H1 (cell line): Measurements from ENCODE around the gene LRRC3C. TPM values are rescaled to one million over a fixed set of nuclear protein-coding genes. Genes with fewer than 3 reads are reported as not detected.

ENCODE experiments used
- PHF8 ChIP-seq: fragments of 200-600 bp; sonication (generic); conservative IDR thresholded peaks from 2 replicates; pipeline ENCODE4 v1.7.1; 2012; ENCODE audit warnings: low read depth, mild to moderate bottlenecking, inconsistent platforms, low read length, moderate library complexity
- SIN3A ChIP-seq, 2 experiments: IDR thresholded peaks in 1 of 2; conservative IDR thresholded peaks in 1 of 2; 2 replicates each; pipeline ENCODE4 v1.6.1; 2011 to 2012; ENCODE audit warnings: low read length in 2 of 2, improper control_type of control experiment in 1 of 2, low read depth in 1 of 2, mild to moderate bottlenecking in 1 of 2
- SP2 ChIP-seq: IDR thresholded peaks from 2 replicates; pipeline ENCODE4 v1.6.1; 2012; ENCODE audit warnings: mild to moderate bottlenecking, low read length, inconsistent platforms
- ZNF274 ChIP-seq: IDR thresholded peaks from 2 replicates; pipeline ENCODE4 v1.7.0; 2012; ENCODE audit warnings: low read length, borderline replicate concordance; ENCODE audit errors: extremely low read depth
- polyA plus RNA-seq, 7 experiments: library from polyadenylated mRNA; depleted of rRNA in 3 of 7; stranded (reverse) in 5 of 7; unstranded in 2 of 7; fragments of >200 nt in 5 of 7; fragments of 200-250 nt in 2 of 7; gene quantifications; 1 replicate in 5 of 7; 2 replicates in 1 of 7; 4 replicates in 1 of 7; pipeline versions ENCODE4 v1.2.1 to v1.2.3, GENCODE V29; 2011 to 2013; ENCODE audit warnings: missing spikeins in 2 of 7, mixed read lengths in 2 of 7
- total RNA-seq: library from RNA; stranded (reverse); fragmentation: NEBNext Ultra II Directional; extraction: Animal tissue kit (Norgen Biotek cat#: 25700); gene quantifications from 2 replicates; pipeline ENCODE4 v1.2.1, GENCODE V29; 2021

Gene LRRC3C
- total and polyA plus RNA-seq, 2 of the 8 experiments (the other 6 are each of a cell fraction or from before 2014, with no cell fraction given), result not detected

- TF ChIP-seq SIN3A (conservative IDR thresholded peaks at IDR 0.05 in 1 of 2, IDR thresholded peaks at IDR 0.05 in 1 of 2; ENCODE audit: low read depth in 1 of 2, low read length in 2 of 2) (no peak), SP2 (no peak), ZNF274 (no peak), PHF8 (no peak)
These were observed 1.5 kb downstream of the LRRC3C start (continued) for GRCh38 chr17:39928858-39929645.
